Peyer's patch (tissue), 4 donors: Measurements from ENCODE around the gene EPHB4. TPM values are rescaled to one million over a fixed set of nuclear protein-coding genes. Genes with fewer than 3 reads are reported as not detected.
"Not testable (repeated sequence)": the region's sequence is repeated elsewhere in the genome, so short reads cannot be mapped to it uniquely, and the experiment has no call there.

Experiments used
- DNase-seq, 3 donors: peaks; one replicate each; pipeline ENCODE4 v3.0.0-alpha.2; 2017 to 2019
- H3K27ac ChIP-seq, 4 donors: fragments of 200-600 bp; sonication (generic); one replicate each; pipeline ENCODE4 v1.5.1; 2016 to 2019
- H3K27me3 ChIP-seq, 2 donors: fragments of 200-600 bp; sonication (generic); one replicate each; pipeline ENCODE4 v1.5.1; 2019
- H3K36me3 ChIP-seq, 3 donors: fragments of 200-600 bp; sonication (generic); one replicate each; pipeline ENCODE4 v1.5.1; 2016 to 2019
- H3K4me1 ChIP-seq, 4 donors: fragments of 200-600 bp; sonication (generic); one replicate each; pipeline ENCODE4 v1.5.1; 2016 to 2019
- H3K4me3 ChIP-seq, 4 donors: fragments of 200-600 bp; sonication (generic); 1 replicate in 3 of 4; 2 replicates in 1 of 4; pipeline ENCODE4 v1.5.1; 2016 to 2019; ENCODE audit warnings: mild to moderate bottlenecking in 1 of 4
- H3K9me3 ChIP-seq, 4 donors: fragments of 200-600 bp; sonication (generic); one replicate each; pipeline ENCODE4 v1.5.1; 2016 to 2019; ENCODE audit warnings: mild to moderate bottlenecking in 1 of 4
- CTCF ChIP-seq, 6 experiments: fragments of 450-650 bp in 4 of 6; fragments of 200-600 bp in 2 of 6; sonication (generic) in 1 of 6; IDR thresholded peaks; one replicate each; pipeline ENCODE4 v1.5.1; 2017 to 2019; ENCODE audit warnings: antibody characterized with exemption in 6 of 6, mild to moderate bottlenecking in 3 of 6, moderate library complexity in 1 of 6
- POLR2A ChIP-seq, 2 donors: fragments of 450-650 bp; IDR thresholded peaks; one replicate each; pipeline ENCODE4 v1.5.1; 2017; ENCODE audit warnings: antibody characterized with exemption in 2 of 2, mild to moderate bottlenecking in 2 of 2, moderate library complexity in 2 of 2
- total RNA-seq, 4 donors: library from RNA; depleted of rRNA; stranded (reverse); fragments of >200 nt; gene quantifications; one replicate each; pipeline ENCODE4 v1.1.0, GENCODE V29; 2016

EPHB4 gene
- total RNA-seq, 4 donors from 2014 or later = 10.3 to 48.7 (median 31.7) TPM

- DNase-seq = no peak
- no peaks in the 10 kb centered on the region for H3K9me3 ChIP-seq
- no peaks in the 10 kb centered on the region for H3K27me3 ChIP-seq
- no peaks in the 10 kb centered on the region for H3K4me1 ChIP-seq
- TF ChIP-seq CTCF (IDR thresholded peaks at IDR 0.05) (no peak), POLR2A (IDR thresholded peaks at IDR 0.05) (no peak)
- no peaks in the 10 kb centered on the region for H3K36me3 ChIP-seq
- no peak overlapping the region for H3K4me3 ChIP-seq
- no peak overlapping the region for H3K27ac ChIP-seq
Observed at GRCh38 chr7:100764841-100765240, 62.5 kb downstream of the EPHB4 start.

GRCh38 chr7:100763556-100764140 is 63.7 kb downstream of the EPHB4 start:
- DNase-seq = no peak
- Histone ChIP-seq H3K9me3 (no peaks in the 10 kb centered on the region), H3K36me3 (no peaks in the 10 kb centered on the region), H3K4me3 (no peak overlapping the region), H3K27me3 (no peaks in the 10 kb centered on the region), H3K4me1 (peaks cover 0 to 5% (median 0%) of the 10 kb centered on the region in 4 donors), H3K27ac (no peak overlapping the region)
- no peak for TF ChIP-seq POLR2A (IDR thresholded peaks at IDR 0.05)
- no peak for TF ChIP-seq CTCF (IDR thresholded peaks at IDR 0.05)

- not testable (repeated sequence) for H3K9me3 ChIP-seq, H3K4me3 ChIP-seq, H3K36me3 ChIP-seq, H3K4me1 ChIP-seq, DNase-seq, H3K27me3 ChIP-seq, H3K27ac ChIP-seq
Observed at GRCh38 chr7:100762841-100763240, 64.5 kb downstream of the EPHB4 start.

- no peaks in the 10 kb centered on the region for H3K36me3 ChIP-seq
Observed at GRCh38 chr7:100759357-100760171, 67.8 kb downstream of the EPHB4 start.

GRCh38 chr7:100753750-100754149 is 73.6 kb downstream of the EPHB4 start:
- no peak for DNase-seq
- Histone ChIP-seq H3K4me1 (no peaks in the 10 kb centered on the region), H3K36me3 (no peaks in the 10 kb centered on the region), H3K27ac (no peak overlapping the region), H3K27me3 (peaks cover 0 to 5% of the 10 kb centered on the region in 2 donors), H3K9me3 (no peaks in the 10 kb centered on the region), H3K4me3 (no peak overlapping the region)
- TF ChIP-seq POLR2A (IDR thresholded peaks at IDR 0.05) = no peak
- TF ChIP-seq CTCF (IDR thresholded peaks at IDR 0.05) = no peak

More at GRCh38 chr7:100759357-100760171, 67.8 kb downstream of the EPHB4 start:
- Histone ChIP-seq H3K4me3 (no peak overlapping the region), H3K4me1 (peaks cover 0 to 5% (median 0%) of the 10 kb centered on the region in 4 donors), H3K9me3 (no peaks in the 10 kb centered on the region), H3K27ac (no peak overlapping the region), H3K27me3 (no peaks in the 10 kb centered on the region)
- no peak for TF ChIP-seq POLR2A (IDR thresholded peaks at IDR 0.05)
- no peak for TF ChIP-seq CTCF (IDR thresholded peaks at IDR 0.05)
- DNase-seq = peak in 1 of 3 donors; percentile 56

- no peak for DNase-seq
- Histone ChIP-seq H3K27me3 (peaks cover 0 to 5% of the 10 kb centered on the region in 2 donors), H3K4me3 (no peak overlapping the region), H3K27ac (no peak overlapping the region), H3K36me3 (no peaks in the 10 kb centered on the region), H3K4me1 (no peaks in the 10 kb centered on the region), H3K9me3 (no peaks in the 10 kb centered on the region)
- TF ChIP-seq POLR2A (IDR thresholded peaks at IDR 0.05) (no peak), CTCF (IDR thresholded peaks at IDR 0.05) (no peak)
Observed at GRCh38 chr7:100752994-100753393, 74.3 kb downstream of the EPHB4 start.
